ENCODE results near the gene VWA3B. TPM values are rescaled to one million over a fixed set of nuclear protein-coding genes. Genes with fewer than 3 reads are reported as not detected.
"Not testable (repeated sequence)": the region's sequence is repeated elsewhere in the genome, so short reads cannot be mapped to it uniquely, and the experiment has no call there.

VWA3B gene
- total RNA-seq, 2 donors from 2014 or later = 0.78 TPM; not detected in 1

DNA sequence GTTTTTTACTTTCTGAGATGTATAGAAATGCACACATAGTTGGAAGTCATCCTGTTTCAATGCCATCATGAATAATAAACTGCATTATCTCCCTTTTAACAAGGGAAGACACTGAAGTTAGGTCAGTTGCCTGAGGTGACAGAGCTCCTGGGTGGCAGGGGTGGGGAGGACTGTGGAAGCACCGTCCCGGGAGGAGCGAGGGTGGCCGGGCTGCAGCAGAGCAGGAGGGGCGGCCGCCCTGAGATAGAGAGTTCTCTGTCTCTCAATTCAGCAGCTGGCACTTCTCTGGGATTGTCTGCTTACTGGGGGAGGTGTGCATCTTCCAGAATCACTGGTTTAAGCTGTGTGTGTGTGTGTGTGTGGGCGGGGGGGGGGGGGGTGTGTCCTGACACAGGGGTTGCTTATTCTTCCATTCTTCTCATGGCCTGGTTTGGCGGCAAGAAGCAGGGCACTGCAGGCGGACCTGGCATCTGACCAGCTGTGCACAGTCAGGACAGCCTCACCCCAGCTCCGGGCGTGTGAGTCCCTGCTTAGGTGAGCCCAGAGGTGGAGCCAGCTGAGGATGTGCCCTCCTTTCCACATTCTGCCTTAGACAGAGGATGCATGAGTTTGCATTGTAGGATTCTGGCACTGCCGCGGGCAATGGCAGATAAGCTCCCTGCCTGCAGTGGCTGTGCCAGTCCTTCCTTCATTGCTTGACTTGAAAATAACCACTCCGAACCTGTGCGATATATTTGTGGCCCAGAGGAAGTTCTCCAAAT, 40.4 kb downstream of the VWA3B start:
- H3K4me3 ChIP-seq = no peak overlapping the region
- intact Hi-C loops (cut with DNase I) = no loop called here
- H3K36me3 ChIP-seq (replicated peaks in 1 of 2; ENCODE audit: insufficient read depth in 1 of 2, low read depth in 2 of 2) = no peaks in the 10 kb centered on the region
- no peaks in the 10 kb centered on the region for H3K4me1 ChIP-seq
- DNase-seq (no peak), ATAC-seq (no peak)
- no peaks in the 10 kb centered on the region for H3K27me3 ChIP-seq
- 63 to 73% methylated on average over 11 to 15 of the region's 15 CpGs for WGBS, 2 donors
- no peak overlapping the region for H3K27ac ChIP-seq
- H3K9me3 ChIP-seq = no peaks in the 10 kb centered on the region
- TF ChIP-seq, protein P1, sequence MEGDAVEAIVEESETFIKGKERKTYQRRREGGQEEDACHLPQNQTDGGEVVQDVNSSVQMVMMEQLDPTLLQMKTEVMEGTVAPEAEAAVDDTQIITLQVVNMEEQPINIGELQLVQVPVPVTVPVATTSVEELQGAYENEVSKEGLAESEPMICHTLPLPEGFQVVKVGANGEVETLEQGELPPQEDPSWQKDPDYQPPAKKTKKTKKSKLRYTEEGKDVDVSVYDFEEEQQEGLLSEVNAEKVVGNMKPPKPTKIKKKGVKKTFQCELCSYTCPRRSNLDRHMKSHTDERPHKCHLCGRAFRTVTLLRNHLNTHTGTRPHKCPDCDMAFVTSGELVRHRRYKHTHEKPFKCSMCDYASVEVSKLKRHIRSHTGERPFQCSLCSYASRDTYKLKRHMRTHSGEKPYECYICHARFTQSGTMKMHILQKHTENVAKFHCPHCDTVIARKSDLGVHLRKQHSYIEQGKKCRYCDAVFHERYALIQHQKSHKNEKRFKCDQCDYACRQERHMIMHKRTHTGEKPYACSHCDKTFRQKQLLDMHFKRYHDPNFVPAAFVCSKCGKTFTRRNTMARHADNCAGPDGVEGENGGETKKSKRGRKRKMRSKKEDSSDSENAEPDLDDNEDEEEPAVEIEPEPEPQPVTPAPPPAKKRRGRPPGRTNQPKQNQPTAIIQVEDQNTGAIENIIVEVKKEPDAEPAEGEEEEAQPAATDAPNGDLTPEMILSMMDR (IDR thresholded peaks at IDR 0.05) = no peak
- no peak for TF ChIP-seq POLR2A (IDR thresholded peaks at IDR 0.05)

DNA sequence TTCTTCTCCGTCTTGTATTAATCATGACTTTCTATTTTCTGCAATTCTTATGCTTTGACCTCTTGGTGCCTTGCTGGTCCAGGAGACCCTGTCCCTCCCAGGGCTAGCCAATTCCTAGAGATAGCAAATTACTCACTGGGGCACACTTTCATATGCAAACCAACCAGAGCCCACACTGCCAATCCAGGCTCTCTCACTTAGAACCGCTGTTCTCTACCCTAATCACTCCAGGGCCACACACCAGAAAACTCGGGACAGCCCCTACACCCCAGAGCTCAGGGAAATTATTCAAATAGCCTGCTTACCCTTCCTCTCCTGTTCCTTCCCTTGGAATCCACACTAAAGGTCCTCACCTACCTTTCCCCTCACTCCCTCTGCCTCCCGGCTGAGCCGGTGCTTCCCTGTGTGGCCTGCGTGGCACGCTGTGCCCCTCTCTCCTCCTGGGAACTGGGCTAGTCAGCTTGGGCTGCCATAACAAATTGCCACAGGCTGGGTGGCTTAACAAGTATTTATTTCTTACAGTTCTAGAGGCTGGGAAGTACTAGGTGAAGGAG, 41.7 kb downstream of the VWA3B start:
- Histone ChIP-seq H3K4me1 (no peaks in the 10 kb centered on the region), H3K27me3 (no peaks in the 10 kb centered on the region), H3K9me3 (no peaks in the 10 kb centered on the region), H3K27ac (no peak overlapping the region), H3K36me3 (replicated peaks in 1 of 2; ENCODE audit: insufficient read depth in 1 of 2, low read depth in 2 of 2) (no peaks in the 10 kb centered on the region), H3K4me3 (no peak overlapping the region)
- ATAC-seq (no peak), DNase-seq (no peak)
- no peak for TF ChIP-seq POLR2A (IDR thresholded peaks at IDR 0.05)
- TF ChIP-seq, protein P1 (IDR thresholded peaks at IDR 0.05) = no peak
- WGBS, 2 donors = 81 to 88% methylated on average over 7 of the region's 7 CpGs
- intact Hi-C loops (cut with DNase I) = no loop called here

DNA sequence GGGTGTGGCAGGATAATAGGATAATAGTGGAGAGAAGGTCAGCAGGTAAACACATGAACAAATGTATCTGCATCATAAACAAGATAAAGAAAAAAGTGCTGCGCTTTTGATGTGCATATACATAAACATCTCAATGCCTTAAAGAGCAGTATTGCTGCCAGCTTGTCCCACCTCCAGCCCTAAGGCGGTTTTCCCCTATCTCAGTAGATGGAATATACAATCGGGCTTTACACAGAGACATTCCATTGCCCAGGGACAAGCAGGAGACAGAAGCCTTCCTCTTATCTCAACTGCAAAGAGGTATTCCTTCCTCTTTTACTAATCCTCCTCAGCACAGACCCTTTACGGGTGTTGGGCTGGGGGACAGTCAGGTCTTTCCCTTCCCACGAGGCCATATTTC, 43.1 kb downstream of the VWA3B start:
- H3K27ac ChIP-seq; H3K36me3 ChIP-seq (replicated peaks in 1 of 2; ENCODE audit: insufficient read depth in 1 of 2, low read depth in 2 of 2); H3K4me3 ChIP-seq; H3K9me3 ChIP-seq; H3K27me3 ChIP-seq; H3K4me1 ChIP-seq; ATAC-seq; intact Hi-C loops (cut with DNase I); DNase-seq: not testable (repeated sequence)
- WGBS, 2 donors = 25 to 35% methylated on average over 5 of the region's 5 CpGs

DNA sequence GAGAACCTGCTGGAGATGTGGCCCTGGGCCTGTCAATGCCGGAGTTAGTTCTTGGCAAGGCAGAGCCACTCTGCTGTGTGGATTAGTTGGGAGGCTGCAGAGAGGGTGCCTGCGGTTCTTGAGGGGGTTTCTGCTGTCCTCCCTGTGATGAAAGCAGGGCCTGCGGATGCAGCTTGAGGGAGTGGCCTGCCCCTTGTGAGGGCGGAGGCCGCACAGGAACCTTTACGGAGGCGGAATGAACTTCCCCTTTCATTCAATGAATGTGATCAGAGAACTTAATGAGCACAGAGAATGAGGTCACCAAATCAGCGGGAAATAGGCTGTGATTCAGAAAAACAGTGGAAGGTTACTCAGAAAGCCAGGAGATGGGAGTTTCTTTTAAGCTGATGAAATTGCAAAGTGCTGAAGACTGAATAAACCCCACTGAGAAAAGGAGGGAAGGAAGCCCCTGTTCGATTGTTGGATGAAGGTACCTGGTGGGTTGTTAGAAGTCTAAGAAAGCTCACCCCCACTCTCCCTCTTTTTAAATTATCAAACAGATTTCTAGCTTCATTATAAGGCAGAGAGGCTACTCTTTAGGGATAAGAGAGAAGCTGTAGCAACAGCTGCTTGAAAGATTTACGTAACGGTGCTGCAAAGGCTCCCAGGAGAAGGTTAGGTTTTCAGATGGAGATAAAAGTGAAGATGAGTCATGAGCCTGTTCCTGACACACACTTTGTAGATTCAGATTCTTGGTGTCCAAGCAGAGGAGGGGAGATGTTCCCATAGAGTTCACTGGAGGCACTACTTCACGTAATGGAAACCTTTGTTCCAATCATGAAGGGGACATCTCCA, 47.4 kb downstream of the VWA3B start:
- no peaks in the 10 kb centered on the region for H3K27me3 ChIP-seq
- ATAC-seq (no peak), DNase-seq (peak in 1 of 4 donors; percentile 10)
- H3K9me3 ChIP-seq = no peaks in the 10 kb centered on the region
- no peaks in the 10 kb centered on the region for H3K4me1 ChIP-seq
- no peaks in the 10 kb centered on the region for H3K36me3 ChIP-seq (replicated peaks in 1 of 2; ENCODE audit: insufficient read depth in 1 of 2, low read depth in 2 of 2)
- H3K4me3 ChIP-seq = no peak overlapping the region
- TF ChIP-seq, protein P1 (IDR thresholded peaks at IDR 0.05) = no peak
- no peak for TF ChIP-seq POLR2A (IDR thresholded peaks at IDR 0.05)
- WGBS, 2 donors = 74 to 77% methylated on average over 12 of the region's 12 CpGs
- intact Hi-C loops (cut with DNase I) = no loop called here
- H3K27ac ChIP-seq = no peak overlapping the region

DNA sequence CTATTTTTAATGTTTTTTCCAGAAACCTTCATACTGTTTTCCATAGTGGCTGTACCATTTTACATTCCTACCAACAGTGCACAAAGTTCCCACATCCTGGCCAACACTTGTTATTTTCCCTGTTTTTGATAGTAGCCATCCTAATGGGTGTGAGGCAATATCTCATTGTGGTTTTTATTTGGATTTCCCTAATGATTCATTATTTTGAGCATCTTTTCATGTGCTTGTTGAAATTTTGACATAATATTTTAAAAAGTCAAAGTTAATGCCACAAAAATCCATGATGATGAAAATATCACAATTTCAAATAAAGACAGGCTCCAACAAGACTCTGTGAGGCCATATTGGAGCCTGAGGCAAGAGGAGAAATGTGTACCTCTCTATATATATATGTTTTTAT, 50.2 kb downstream of the VWA3B start:
- no peak overlapping the region for H3K4me3 ChIP-seq
- ATAC-seq = no peak

DNA sequence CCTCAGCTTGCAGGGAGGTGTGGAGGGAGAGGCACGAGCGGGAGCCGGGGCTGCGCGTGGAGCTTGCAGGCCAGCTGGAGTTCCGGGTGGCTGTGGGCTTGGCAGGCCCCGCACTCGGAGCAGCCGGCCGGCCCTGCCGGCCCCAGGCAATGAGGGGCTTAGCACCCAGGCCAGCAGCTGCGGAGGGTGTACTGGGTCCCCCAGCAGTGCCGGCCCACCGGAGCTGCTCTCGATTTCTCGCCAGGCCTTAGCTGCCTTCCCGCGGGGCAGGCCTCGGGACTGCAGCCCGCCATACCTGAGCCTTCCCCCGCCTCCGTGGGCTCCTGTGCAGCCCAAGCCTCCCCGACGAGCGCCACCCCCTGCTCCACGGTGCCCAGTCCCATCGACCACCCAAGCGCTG, 52.0 kb downstream of the VWA3B start:
- intact Hi-C loops (cut with DNase I); DNase-seq; ATAC-seq; H3K4me1 ChIP-seq; H3K36me3 ChIP-seq (replicated peaks in 1 of 2; ENCODE audit: insufficient read depth in 1 of 2, low read depth in 2 of 2); H3K4me3 ChIP-seq; H3K27ac ChIP-seq; H3K9me3 ChIP-seq; H3K27me3 ChIP-seq: not testable (repeated sequence)
- WGBS, 2 donors = 96% methylated on average over 24 of the region's 28 CpGs; no CpG with 5 or more reads in 1 of the 2 donors

More for the DNA sequence above, 50.2 kb downstream of the VWA3B start:
- H3K36me3 ChIP-seq (replicated peaks in 1 of 2; ENCODE audit: insufficient read depth in 1 of 2, low read depth in 2 of 2) = no peaks in the 10 kb centered on the region
- no peaks in the 10 kb centered on the region for H3K4me1 ChIP-seq
- intact Hi-C loops (cut with DNase I) = no loop called here
- DNase-seq = no peak
- no peak overlapping the region for H3K27ac ChIP-seq
- H3K9me3 ChIP-seq = no peaks in the 10 kb centered on the region
- H3K27me3 ChIP-seq = no peaks in the 10 kb centered on the region
- no peak for TF ChIP-seq POLR2A (IDR thresholded peaks at IDR 0.05)
- TF ChIP-seq, protein P1 (IDR thresholded peaks at IDR 0.05) = no peak

All from body of pancreas (tissue), 4 donors.